GM18951 (cell line): ENCODE results near the gene LCLAT1.

Source experiments
- POLR2A ChIP-seq: IDR thresholded peaks from 4 replicates; pipeline ENCODE4 v1.6.1; 2011; ENCODE audit warnings: mild to moderate bottlenecking; ENCODE audit not compliant: insufficient read length, insufficient read depth; ENCODE audit errors: extremely low read depth
- in situ Hi-C: fragments of 300-500 bp; cut with MboI; formaldehyde crosslinking; loops from one replicate; pipeline ENCODE4 v1.12.0; 2022; ENCODE audit warnings: low sequenced_read_pairs, mixed read lengths, inconsistent platforms; ENCODE audit not compliant: unreplicated experiment

LCLAT1 gene

GRCh38 chr2:30548386-30548785, 101.3 kb downstream of the LCLAT1 start:
- TF ChIP-seq POLR2A: no peak
- in situ Hi-C loops: no loop called here

DNA sequence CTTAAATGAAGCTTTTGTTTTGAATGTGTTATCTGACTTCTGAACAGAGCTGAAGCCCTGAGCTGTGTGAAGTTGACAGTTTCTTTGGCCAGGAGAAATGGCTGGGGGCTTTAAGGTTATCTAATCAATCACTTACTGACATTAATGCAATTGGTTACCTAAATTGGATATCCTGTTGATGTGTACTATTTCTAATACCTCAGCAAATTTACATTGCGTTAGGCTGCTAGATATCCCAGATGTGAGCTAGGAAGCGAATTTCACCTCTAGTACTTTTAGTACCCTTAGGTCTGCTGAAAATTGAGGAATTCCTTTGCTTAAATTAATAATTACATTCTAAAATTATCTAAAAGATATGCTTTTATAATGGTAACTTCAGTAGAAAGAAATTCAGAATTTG, 102.0 kb downstream of the LCLAT1 start:
- in situ Hi-C loops: no loop called here
- no peak for TF ChIP-seq POLR2A

DNA sequence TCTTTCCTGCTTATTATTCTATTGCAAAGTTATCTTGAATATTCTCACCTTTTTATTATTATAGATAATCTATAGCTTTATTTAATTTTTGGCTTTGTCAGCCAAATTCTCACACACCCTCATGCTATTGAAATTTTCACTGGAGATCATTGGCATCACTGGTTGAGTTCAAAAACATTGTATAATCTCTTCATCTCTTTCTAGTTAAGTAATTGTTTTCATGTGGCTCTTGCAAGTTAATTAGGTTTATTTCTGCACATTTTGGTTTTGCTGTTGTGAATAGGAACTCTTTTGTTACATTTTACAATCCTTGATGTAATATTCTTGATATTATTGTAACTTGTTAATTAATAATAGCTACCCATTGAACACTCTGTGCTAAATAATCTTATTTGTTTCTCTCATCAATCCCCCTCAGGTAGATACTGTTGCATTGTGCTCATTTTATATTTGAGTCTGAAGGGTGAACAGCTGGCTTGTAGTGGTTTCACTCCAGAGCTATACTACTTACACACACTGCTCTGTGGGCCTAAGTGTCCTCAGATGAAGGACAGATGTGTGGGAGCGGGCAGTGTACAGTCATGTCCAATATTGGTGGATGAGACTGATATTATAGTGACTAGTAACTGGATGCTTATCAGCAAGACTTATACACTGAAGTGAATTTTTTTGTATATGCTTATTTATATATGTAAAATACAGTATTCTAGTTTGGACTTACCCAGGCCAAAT, 112.7 kb downstream of the LCLAT1 start:
- TF ChIP-seq POLR2A: no peak
- in situ Hi-C loops: no loop called here

- in situ Hi-C loops: no loop called here
- no peak for TF ChIP-seq POLR2A
These were observed 114.3 kb downstream of the LCLAT1 start for GRCh38 chr2:30561349-30561748.

DNA sequence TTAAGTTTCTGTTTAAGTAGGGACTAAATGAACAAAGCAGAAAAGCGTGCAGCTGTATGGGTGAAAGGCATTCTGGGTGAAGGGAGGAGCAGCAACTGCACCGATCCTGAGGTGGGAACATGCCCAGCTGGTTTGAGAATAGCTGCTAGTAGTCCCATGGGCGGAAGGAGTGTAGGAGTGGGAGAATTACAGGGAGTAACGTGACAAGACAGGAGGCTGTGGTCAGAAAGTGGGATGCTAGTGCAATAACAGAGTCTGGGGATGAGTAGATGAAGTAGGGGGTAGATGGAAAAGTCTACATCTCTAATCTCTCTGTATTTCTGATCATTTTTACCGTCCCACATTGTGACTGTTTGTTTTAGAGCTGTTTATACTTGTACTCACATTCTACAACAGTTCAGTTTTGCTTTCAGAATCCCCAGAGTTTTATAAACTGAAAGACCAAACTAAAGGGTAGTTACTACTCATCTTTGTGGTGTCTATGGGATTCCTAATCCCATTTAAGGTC, 118.9 kb downstream of the LCLAT1 start:
- in situ Hi-C loops: no loop called here
- no peak for TF ChIP-seq POLR2A

DNA sequence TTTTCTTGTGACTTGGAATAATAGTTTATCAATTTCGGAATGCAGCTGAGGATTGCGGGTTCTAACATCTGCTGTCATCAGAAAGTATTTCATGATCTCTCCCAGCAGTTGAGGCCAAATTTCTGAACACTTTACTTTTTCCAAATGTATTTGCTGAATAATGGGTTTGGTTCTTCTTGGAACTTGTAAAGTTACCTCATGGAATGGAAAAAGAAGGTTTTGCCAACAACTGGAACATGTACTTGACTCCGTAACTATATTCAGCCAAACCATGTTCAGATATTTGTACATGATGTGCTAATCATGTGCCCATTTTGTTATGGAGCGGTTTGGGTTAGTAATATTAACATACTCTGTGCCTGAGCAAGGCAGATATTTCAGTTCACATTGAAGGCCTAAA, 119.6 kb downstream of the LCLAT1 start:
- in situ Hi-C loops: no loop called here
- TF ChIP-seq POLR2A: no peak

- TF ChIP-seq POLR2A: no peak
- in situ Hi-C loops: no loop called here
These were observed 120.3 kb downstream of the LCLAT1 start for GRCh38 chr2:30567317-30567716.

DNA sequence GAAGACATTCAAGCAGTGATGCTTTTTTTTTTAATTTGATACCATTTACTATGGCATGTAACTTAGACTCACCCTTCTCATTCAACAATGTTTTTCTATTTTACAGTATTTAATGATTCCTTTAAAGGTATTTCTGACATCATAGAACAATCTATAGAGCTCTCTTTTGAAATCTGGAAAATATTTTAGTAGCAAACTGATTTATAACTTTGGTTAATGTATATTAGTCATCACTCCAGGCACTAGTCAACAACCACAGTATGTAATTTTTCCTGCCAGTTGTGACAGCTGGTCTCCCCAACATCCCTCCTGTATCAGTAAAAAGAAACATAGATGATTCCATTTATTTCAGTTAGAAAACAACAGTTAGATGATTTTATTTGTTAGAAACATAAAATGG, 122.9 kb downstream of the LCLAT1 start:
- TF ChIP-seq POLR2A: no peak
- in situ Hi-C loops: no loop called here

- in situ Hi-C loops: no loop called here
- TF ChIP-seq POLR2A: no peak
These were observed 130.1 kb downstream of the LCLAT1 start for GRCh38 chr2:30577151-30577550.

GRCh38 chr2:30580391-30580790, 133.3 kb downstream of the LCLAT1 start:
- in situ Hi-C loops: no loop called here

DNA sequence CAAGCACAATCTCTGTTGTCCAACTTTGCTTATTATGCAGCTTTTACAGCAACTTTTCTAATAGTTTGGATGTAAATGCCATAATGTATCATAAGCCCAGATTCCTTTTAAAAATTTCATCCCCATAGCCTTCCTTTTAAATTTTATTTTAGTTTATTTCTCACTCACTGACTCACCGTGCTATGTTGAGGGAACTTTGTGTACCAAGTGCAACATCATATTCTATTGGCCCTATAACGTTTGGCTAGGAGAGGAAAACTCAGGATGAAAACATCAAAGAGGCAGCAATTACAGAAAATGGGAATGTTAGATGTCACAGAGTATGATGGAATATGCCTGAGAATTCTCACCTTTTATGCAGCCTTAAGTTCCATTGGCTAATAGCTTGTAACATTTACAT, 135.5 kb downstream of the LCLAT1 start:
- in situ Hi-C loops: no loop called here
- no peak for TF ChIP-seq POLR2A

More at GRCh38 chr2:30580391-30580790, 133.3 kb downstream of the LCLAT1 start:
- no peak for TF ChIP-seq POLR2A

- TF ChIP-seq POLR2A: no peak
- in situ Hi-C loops: no loop called here
These were observed 136.2 kb downstream of the LCLAT1 start for GRCh38 chr2:30583204-30583749.

DNA sequence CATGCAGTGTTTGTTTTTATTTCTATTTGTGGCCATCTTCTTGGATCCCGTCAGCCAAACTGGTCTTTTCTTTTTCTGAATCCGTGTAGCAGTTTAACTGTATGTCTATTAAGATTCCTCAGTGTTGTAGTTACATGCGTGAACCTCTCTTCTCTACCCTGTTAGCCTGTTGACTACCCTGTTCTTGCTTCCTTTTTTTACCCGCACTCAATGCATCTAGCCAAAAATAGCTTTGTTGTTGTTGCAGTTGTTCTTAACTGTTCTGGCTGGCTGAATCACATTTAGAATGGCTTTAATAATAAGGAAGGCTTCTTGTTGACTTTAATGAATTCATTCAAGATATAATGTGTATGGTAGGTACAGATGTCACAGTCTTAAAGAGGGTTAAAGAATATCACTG, 137.1 kb downstream of the LCLAT1 start:
- in situ Hi-C loops: no loop called here
- TF ChIP-seq POLR2A: no peak

- TF ChIP-seq POLR2A: no peak
- in situ Hi-C loops: no loop called here
These were observed 141.9 kb downstream of the LCLAT1 start for GRCh38 chr2:30588994-30589393.
